CD4-positive, alpha-beta T cell treated with Interleukin-4 for 4 hours (primary cell): Measurements from ENCODE around the gene CTNND2.

Experiments used
- DNase-seq: peaks from one replicate; pipeline ENCODE4 v3.0.0-alpha.2; 2020

Gene CTNND2

DNA sequence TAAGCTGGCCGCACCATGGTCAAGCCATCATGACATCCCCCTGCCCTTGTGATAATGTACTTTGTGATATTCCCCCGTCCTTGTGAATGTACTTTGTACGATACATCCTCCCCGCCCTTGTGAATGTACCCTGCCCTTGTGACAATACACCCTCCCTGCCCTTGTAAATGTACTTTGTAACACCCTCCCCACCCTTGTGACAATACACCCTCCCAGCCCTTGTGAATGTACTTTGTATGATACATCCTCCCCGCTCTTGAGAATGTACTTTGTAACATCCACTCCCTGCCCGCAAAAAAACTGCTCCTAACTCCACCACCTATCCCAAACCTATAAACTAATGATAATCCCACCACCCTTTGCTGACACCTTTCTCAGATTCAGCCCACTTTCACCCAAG is 313.8 kb downstream of the CTNND2 start:
- DNase-seq = no peak

GRCh38 chr5:11588803-11589202 is 315.4 kb downstream of the CTNND2 start:
- DNase-seq = no peak

DNA sequence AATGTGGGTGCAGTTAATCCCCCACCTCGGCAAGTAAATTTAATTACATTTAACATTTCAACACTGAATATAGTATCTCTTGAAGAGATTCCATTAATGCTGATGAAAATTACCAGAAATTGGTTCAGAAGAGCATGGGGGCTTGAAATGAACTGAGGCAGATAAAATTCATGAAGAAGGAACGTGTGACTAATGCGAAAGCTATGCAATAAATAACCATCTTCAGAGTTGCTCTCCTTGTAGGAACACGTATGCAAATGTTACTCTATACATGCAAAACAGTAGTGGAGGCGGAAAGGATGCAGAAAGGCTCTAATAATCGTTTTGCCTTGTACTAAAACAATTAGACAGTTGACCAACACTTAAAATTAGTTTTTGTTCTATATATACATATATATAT is 320.2 kb downstream of the CTNND2 start:
- DNase-seq = no peak

- DNase-seq = no peak
Measured at GRCh38 chr5:11579351-11579750, 324.9 kb downstream of the CTNND2 start.

DNA sequence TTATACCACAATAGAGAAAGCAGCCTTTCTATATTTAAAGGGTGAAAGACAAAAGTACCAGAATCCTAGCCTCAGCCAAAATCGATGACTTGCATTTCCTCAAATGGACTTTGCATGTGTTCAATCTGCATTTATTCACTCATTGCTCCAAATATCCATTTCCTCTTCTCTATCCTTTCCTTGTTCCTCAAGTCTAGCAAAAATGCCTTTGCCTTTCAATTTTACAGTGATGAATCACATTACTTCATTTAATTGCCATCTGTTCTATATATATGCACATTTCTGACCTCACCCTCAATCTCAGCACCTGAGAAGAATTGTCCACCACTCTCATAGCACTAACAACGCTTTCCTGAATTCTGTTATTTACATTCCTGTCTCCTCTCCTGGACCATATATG is 329.5 kb downstream of the CTNND2 start:
- no peak for DNase-seq

GRCh38 chr5:11573140-11573992 is 330.9 kb downstream of the CTNND2 start:
- DNase-seq = no peak

DNA sequence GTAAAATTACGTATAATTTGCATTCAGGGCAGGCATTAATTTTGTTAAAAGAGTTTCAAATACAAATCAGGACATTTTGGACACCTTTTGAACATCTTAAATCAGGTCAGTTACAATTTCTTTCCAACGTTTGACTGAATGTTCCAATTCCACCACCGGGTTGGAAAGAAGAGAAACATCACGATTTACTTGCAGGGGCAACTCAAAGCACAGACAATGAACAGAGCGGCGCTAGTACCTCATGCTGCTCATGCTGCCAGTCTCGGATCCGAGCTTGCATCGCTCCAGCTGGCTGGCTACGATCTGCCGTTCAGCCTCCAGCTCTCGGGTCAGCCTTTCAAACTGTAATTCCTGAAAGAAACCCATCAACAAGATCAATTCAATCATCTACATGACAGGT is 339.5 kb downstream of the CTNND2 start:
- no peak for DNase-seq

DNA sequence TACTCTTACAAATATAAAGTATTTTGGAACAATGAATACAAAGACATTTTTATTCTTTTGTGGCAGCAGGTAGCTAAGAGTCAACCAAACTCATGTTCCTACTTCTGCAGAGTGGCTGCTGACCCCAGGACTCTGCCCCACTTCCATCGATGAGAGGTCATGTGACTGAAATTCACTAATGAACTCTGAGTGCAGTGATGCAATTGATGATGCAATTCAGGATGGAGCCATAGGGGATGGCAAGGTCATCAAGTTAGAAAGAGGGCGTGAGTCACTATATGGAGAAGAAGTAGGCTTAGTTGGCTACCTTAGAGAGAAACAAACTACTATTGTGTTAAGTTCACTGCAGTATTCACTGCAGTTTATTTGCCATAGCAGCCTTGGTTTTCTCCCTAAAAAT is 340.4 kb downstream of the CTNND2 start:
- no peak for DNase-seq

DNA sequence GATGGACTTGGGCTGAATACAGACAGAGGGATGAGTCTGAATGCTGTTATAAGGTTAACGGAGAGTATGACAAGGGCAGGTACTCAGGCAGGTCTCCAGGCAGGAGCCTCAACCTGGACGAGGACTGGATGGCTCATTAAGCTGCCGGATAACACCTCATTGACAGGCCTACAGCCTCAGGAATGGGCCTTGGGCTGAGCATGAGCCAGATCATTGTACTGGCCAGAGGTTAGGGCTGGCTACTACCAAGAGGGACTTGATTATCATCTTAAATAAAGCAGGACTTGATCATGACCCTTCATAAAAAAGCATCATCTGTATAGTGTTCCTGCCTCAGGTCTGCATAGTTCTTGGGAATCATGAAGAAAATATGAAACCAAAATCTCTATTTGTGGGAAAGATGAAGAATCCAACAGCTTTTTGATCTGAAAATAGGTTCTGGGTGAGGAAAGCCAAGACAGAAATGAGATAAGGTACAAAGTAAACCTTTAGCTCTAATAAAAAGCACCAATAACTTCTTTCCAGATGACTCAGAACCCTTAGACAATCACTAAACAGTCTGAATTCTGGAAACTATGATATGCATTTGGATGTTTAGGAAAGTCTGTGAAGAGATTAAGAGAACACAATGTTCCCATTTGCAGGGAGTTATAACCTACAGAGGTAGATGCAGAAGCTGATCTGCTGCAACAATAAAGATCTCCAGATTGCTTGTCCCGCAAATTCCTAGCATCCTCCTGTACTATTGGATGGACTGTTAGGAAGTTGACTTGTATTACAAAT is 343.1 kb downstream of the CTNND2 start:
- no peak for DNase-seq

- DNase-seq = no peak
Measured at GRCh38 chr5:11557063-11557462, 347.2 kb downstream of the CTNND2 start.

- no peak for DNase-seq
Measured at GRCh38 chr5:11555171-11555570, 349.1 kb downstream of the CTNND2 start.

GRCh38 chr5:11547730-11548129 is 356.5 kb downstream of the CTNND2 start:
- no peak for DNase-seq

GRCh38 chr5:11547140-11547539 is 357.1 kb downstream of the CTNND2 start:
- DNase-seq = no peak

DNA sequence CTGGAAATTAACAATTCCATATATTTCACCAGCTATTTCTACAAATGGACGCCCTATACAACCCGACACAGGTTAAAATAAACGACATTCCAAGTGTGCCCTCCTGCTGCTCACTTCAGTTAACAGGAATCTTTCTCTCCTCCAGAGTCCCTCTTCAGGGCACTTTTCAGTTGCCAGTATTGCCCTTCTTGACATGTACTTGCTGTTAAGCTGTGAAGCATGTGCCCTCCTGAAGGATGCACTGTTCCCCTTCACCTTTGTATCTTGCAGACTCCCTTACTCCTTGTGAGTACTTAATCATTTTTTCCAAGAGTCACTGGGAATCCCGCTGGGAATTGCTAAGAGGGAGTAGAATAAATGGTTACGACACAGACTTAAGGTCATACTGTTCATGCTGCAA is 364.1 kb downstream of the CTNND2 start:
- no peak for DNase-seq

- no peak for DNase-seq
Measured at GRCh38 chr5:11531811-11532555, 372.3 kb downstream of the CTNND2 start.

GRCh38 chr5:11528720-11529119 is 375.5 kb downstream of the CTNND2 start:
- no peak for DNase-seq

- DNase-seq = no peak
Measured at GRCh38 chr5:11527652-11528349, 376.4 kb downstream of the CTNND2 start.

- DNase-seq = no peak
Measured at GRCh38 chr5:11525020-11525419, 379.2 kb downstream of the CTNND2 start.

- DNase-seq = no peak
Measured at GRCh38 chr5:11524188-11524587, 380.1 kb downstream of the CTNND2 start.

- no peak for DNase-seq
Measured at GRCh38 chr5:11522796-11523195, 381.4 kb downstream of the CTNND2 start.

DNA sequence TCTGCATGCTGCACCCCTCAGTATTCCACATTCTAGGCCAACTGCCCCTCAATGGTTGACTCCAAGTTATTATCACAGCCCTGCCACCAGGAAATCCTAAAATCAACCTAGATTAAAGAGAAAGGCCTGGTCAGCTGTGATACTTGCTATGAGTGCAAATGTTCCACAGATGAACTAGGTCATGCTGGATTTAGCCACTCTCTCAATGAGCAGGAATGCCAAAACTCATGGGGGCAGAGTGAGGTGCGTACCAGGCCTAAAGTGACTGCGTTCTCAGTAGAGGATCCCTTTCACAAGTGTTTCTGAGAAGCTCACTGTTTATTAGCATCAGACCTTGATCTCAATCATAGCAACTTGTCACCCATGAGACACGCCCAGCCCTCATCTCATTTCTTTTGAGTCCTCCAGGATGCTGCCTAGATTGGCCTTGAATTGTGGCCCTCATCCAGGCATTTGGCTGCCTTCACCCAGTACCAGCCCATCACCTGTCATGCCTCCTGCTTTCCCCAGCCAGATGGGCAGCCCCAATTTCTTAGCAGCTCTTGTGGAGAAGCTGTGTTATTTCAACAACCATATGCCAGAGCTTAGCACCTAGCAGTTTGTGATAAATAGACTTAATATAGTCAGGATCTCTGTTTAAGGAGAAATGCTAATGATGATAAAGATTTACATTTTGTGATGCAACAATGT is 383.9 kb downstream of the CTNND2 start:
- DNase-seq = no peak

DNA sequence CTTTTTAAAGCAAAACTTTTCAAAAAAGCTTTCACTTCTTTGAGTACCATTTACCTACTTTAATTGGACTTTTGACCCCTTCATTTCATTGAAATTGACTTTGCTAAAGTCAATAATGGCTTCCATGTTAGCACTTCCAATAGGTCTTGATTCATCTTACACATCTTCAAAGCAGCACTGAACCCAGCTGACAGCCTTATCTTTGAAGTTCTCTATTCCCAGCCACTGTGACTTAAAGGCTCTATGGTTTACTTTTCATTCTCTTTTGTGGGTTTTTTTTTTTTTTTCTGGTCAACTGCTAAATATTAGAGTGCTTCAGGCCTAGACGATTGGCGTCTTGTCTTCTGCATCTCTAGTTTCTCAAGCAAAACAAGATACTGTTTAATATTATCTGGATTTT is 385.0 kb downstream of the CTNND2 start:
- DNase-seq = no peak
